Activated CD4-positive, alpha-beta T cell treated with anti-CD3 and anti-CD28 coated beads for 4 hours (primary cell): Measurements from ENCODE around the gene NAV3.

Experiments
- DNase-seq, 2 donors: peaks; one replicate each; pipeline ENCODE4 v3.0.0-alpha.2; 2020

NAV3 gene

GRCh38 chr12:77928078-77928477 is 97.4 kb downstream of the NAV3 start:
- no peak for DNase-seq

GRCh38 chr12:77932216-77932615 is 101.5 kb downstream of the NAV3 start:
- DNase-seq, result no peak

GRCh38 chr12:77938301-77938700 is 107.6 kb downstream of the NAV3 start:
- no peak for DNase-seq

GRCh38 chr12:77940011-77940423 is 109.3 kb downstream of the NAV3 start:
- no peak for DNase-seq

- DNase-seq, result no peak
Observed at GRCh38 chr12:77940567-77940966, 109.9 kb downstream of the NAV3 start.

GRCh38 chr12:77941401-77941800 is 110.7 kb downstream of the NAV3 start:
- DNase-seq, result no peak

- no peak for DNase-seq
Observed at GRCh38 chr12:77943466-77943865, 112.8 kb downstream of the NAV3 start.

GRCh38 chr12:77946541-77947061 is 115.9 kb downstream of the NAV3 start:
- no peak for DNase-seq

- no peak for DNase-seq
Observed at GRCh38 chr12:77947330-77947729, 116.6 kb downstream of the NAV3 start.

GRCh38 chr12:77947746-77948145 is 117.1 kb downstream of the NAV3 start:
- no peak for DNase-seq

GRCh38 chr12:77949943-77950342 is 119.2 kb downstream of the NAV3 start:
- DNase-seq, result no peak

- no peak for DNase-seq
Observed at GRCh38 chr12:77953528-77954205, 123.0 kb downstream of the NAV3 start.

GRCh38 chr12:77954206-77954555 is 123.5 kb downstream of the NAV3 start:
- no peak for DNase-seq

GRCh38 chr12:77957062-77957461 is 126.4 kb downstream of the NAV3 start:
- DNase-seq, result no peak

GRCh38 chr12:77963576-77964178 is 133.0 kb downstream of the NAV3 start:
- DNase-seq, result no peak

- no peak for DNase-seq
Observed at GRCh38 chr12:77965790-77966189, 135.1 kb downstream of the NAV3 start.

GRCh38 chr12:77968021-77968420 is 137.3 kb downstream of the NAV3 start:
- DNase-seq, result no peak

GRCh38 chr12:77968571-77968970 is 137.9 kb downstream of the NAV3 start:
- DNase-seq, result no peak

- no peak for DNase-seq
Observed at GRCh38 chr12:77973579-77973978, 142.9 kb downstream of the NAV3 start.

GRCh38 chr12:77974645-77975044 is 144.0 kb downstream of the NAV3 start:
- no peak for DNase-seq

GRCh38 chr12:77979597-77980250 is 149.0 kb downstream of the NAV3 start:
- DNase-seq, result no peak

GRCh38 chr12:77980782-77981181 is 150.1 kb downstream of the NAV3 start:
- no peak for DNase-seq

- DNase-seq, result no peak
Observed at GRCh38 chr12:77983859-77984258, 153.2 kb downstream of the NAV3 start.

GRCh38 chr12:77992760-77993159 is 162.1 kb downstream of the NAV3 start:
- no peak for DNase-seq
